Measurements from ENCODE around the gene ATP2A3.

- TF ChIP-seq POLR2AphosphoS5 (IDR thresholded peaks at IDR 0.05) = no peak
- TF ChIP-seq, protein P1, sequence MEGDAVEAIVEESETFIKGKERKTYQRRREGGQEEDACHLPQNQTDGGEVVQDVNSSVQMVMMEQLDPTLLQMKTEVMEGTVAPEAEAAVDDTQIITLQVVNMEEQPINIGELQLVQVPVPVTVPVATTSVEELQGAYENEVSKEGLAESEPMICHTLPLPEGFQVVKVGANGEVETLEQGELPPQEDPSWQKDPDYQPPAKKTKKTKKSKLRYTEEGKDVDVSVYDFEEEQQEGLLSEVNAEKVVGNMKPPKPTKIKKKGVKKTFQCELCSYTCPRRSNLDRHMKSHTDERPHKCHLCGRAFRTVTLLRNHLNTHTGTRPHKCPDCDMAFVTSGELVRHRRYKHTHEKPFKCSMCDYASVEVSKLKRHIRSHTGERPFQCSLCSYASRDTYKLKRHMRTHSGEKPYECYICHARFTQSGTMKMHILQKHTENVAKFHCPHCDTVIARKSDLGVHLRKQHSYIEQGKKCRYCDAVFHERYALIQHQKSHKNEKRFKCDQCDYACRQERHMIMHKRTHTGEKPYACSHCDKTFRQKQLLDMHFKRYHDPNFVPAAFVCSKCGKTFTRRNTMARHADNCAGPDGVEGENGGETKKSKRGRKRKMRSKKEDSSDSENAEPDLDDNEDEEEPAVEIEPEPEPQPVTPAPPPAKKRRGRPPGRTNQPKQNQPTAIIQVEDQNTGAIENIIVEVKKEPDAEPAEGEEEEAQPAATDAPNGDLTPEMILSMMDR (IDR thresholded peaks at IDR 0.05) = no peak
Measured at GRCh38 chr17:3910420-3911270, 53.6 kb downstream of the ATP2A3 start.

All from prostate gland (tissue), 2 donors.